Keratinocyte (primary cell): ENCODE data around the gene MYL5. TPM values are rescaled to one million over a fixed set of nuclear protein-coding genes. Genes with fewer than 3 reads are reported as not detected.

ENCODE experiments used
- DNase-seq: peaks from one replicate; pipeline ENCODE4 v3.0.0-alpha.2; 2011; ENCODE audit warnings: low read depth, missing footprints, low spot score
- FAIRE-seq: peaks from 2 replicates; lab custom pipeline; 2011; peaks lifted over from hg19 to GRCh38; lab: Jason Lieb, UNC
- H2AFZ ChIP-seq: 2 replicates; pipeline ENCODE4 v1.6.0; 2012; ENCODE audit warnings: low read length, control low read depth, inconsistent platforms; ENCODE audit not compliant: control insufficient read depth
- H3K27ac ChIP-seq: 2 replicates; pipeline ENCODE4 v1.5.1; 2011; ENCODE audit warnings: low read length; ENCODE audit not compliant: control insufficient read depth, insufficient read depth
- H3K27me3 ChIP-seq: 3 replicates; pipeline ENCODE4 v1.6.0; 2011; ENCODE audit warnings: low read length; ENCODE audit not compliant: control insufficient read depth, insufficient read depth; ENCODE audit errors: extremely low read depth
- H3K36me3 ChIP-seq, 2 experiments: 2 replicates in 1 of 2; 3 replicates in 1 of 2; pipeline ENCODE4 v1.5.1; 2011; ENCODE audit warnings: low read length in 2 of 2, mild to moderate bottlenecking in 1 of 2; ENCODE audit not compliant: control insufficient read depth in 2 of 2, insufficient read depth in 2 of 2; ENCODE audit errors: extremely low read depth in 1 of 2
- H3K4me1 ChIP-seq: 3 replicates; pipeline ENCODE4 v1.5.1; 2011; ENCODE audit warnings: low read length; ENCODE audit not compliant: control insufficient read depth, insufficient read depth; ENCODE audit errors: extremely low read depth
- H3K4me2 ChIP-seq: 3 replicates; pipeline ENCODE4 v1.6.0; 2011; ENCODE audit warnings: low read depth, low read length; ENCODE audit not compliant: control insufficient read depth, insufficient read depth; ENCODE audit errors: extremely low read depth
- H3K4me3 ChIP-seq, 3 experiments: fragments of 200-600 bp in 1 of 3; sonication (generic) in 1 of 3; 2 replicates in 2 of 3; 3 replicates in 1 of 3; pipeline ENCODE4 v1.5.1; 2011 to 2016; ENCODE audit warnings: low read length in 3 of 3, mild to moderate bottlenecking in 3 of 3, control low read depth in 2 of 3, inconsistent platforms in 1 of 3, low read depth in 1 of 3, mixed read lengths in 1 of 3, mixed run types in 1 of 3, moderate library complexity in 1 of 3; ENCODE audit not compliant: control insufficient read depth in 2 of 3, insufficient read depth in 2 of 3; ENCODE audit errors: extremely low read depth in 1 of 3
- H3K79me2 ChIP-seq: 2 replicates; pipeline ENCODE4 v1.6.0; 2012; ENCODE audit warnings: low read length; ENCODE audit not compliant: control insufficient read depth, insufficient read depth
- H3K9ac ChIP-seq: 3 replicates; pipeline ENCODE4 v1.6.0; 2011; ENCODE audit warnings: low read length; ENCODE audit not compliant: control insufficient read depth, insufficient read depth; ENCODE audit errors: extremely low read depth
- H3K9me1 ChIP-seq: 3 replicates; pipeline ENCODE4 v1.6.0; 2011; ENCODE audit warnings: low read length; ENCODE audit not compliant: control insufficient read depth, insufficient read depth; ENCODE audit errors: extremely low read depth
- H3K9me3 ChIP-seq: 2 replicates; pipeline ENCODE4 v1.5.1; 2012; ENCODE audit warnings: low read depth, low read length; ENCODE audit not compliant: control insufficient read depth
- H4K20me1 ChIP-seq: 3 replicates; pipeline ENCODE4 v1.6.0; 2011; ENCODE audit warnings: low read length; ENCODE audit not compliant: control insufficient read depth, insufficient read depth; ENCODE audit errors: extremely low read depth
- CTCF ChIP-seq, 3 experiments: IDR thresholded peaks in 1 of 3; conservative IDR thresholded peaks in 1 of 3; optimal IDR thresholded peaks in 1 of 3; 2 replicates in 2 of 3; 3 replicates in 1 of 3; pipeline versions ENCODE3 to v1.5.1; 2011; ENCODE audit warnings: low read length in 3 of 3, mild to moderate bottlenecking in 3 of 3, moderate library complexity in 2 of 3, control low read depth in 1 of 3, inconsistent platforms in 1 of 3; ENCODE audit not compliant: insufficient read depth in 2 of 3; ENCODE audit errors: extremely low read depth in 1 of 3
- EZH2 ChIP-seq: IDR thresholded peaks from one replicate; pipeline ENCODE4 v1.6.1; 2012; ENCODE audit warnings: inconsistent platforms, mild to moderate bottlenecking, low read length, moderate library complexity
- dilution Hi-C: fragments of 300-500 bp; cut with MboI; formaldehyde crosslinking; loops from one replicate; pipeline ENCODE4 v1.7.0; 2020; ENCODE audit warnings: low sequenced_read_pairs; ENCODE audit not compliant: extremely low pct_ligation_motif_present
- polyA plus RNA-seq, 5 experiments: library from polyadenylated mRNA; depleted of rRNA in 3 of 5; stranded (reverse) in 3 of 5; stranded (forward) in 1 of 5; unstranded in 1 of 5; fragments of >200 nt; gene quantifications; 1 replicate in 1 of 5; 2 replicates in 3 of 5; 3 replicates in 1 of 5; pipeline versions ENCODE4 v1.2.1 to v1.2.3, GENCODE V29; 2011 to 2012; ENCODE audit warnings: missing spikeins in 2 of 5, low read depth in 1 of 5, low replicate concordance in 1 of 5

MYL5 gene
- polyA plus RNA-seq, 1 donor (not counting 4 experiments of a cell fraction or from before 2014, with no cell fraction given): 8.0 TPM

- Histone ChIP-seq H3K27ac (no peak overlapping the region), H2AFZ (no peak overlapping the region), H3K79me2 (peaks cover 67% of the 10 kb centered on the region), H3K9ac (no peak overlapping the region), H3K4me1 (peaks cover 14% of the 10 kb centered on the region), H3K36me3 (peaks cover 4 to 10% of the 10 kb centered on the region in 2 experiments), H3K4me2 (no peak overlapping the region), H3K9me1 (peaks cover 2% of the 10 kb centered on the region), H4K20me1 (peaks cover 9% of the 10 kb centered on the region), H3K27me3 (no peaks in the 10 kb centered on the region), H3K9me3 (no peaks in the 10 kb centered on the region), H3K4me3 (no peak overlapping the region)
- TF ChIP-seq EZH2 (no peak), CTCF (optimal IDR thresholded peaks at IDR 0.05 in 1 of 3, IDR thresholded peaks at IDR 0.05 in 1 of 3, conservative IDR thresholded peaks at IDR 0.05 in 1 of 3; ENCODE audit: extremely low read depth in 1 of 3, insufficient read depth in 2 of 3, low read length in 3 of 3) (no peak)
- dilution Hi-C loops: no loop called here
- no peak for DNase-seq
- FAIRE-seq: no peak
Measured at GRCh38 chr4:725391-726234, 51.3 kb downstream of the MYL5 start.

- FAIRE-seq (no peak), DNase-seq (no peak)
- dilution Hi-C loops: no loop called here
- H3K4me2 ChIP-seq: no peak overlapping the region
- no peak for TF ChIP-seq CTCF (optimal IDR thresholded peaks at IDR 0.05 in 1 of 3, IDR thresholded peaks at IDR 0.05 in 1 of 3, conservative IDR thresholded peaks at IDR 0.05 in 1 of 3; ENCODE audit: extremely low read depth in 1 of 3, insufficient read depth in 2 of 3, low read length in 3 of 3)
- no peak for TF ChIP-seq EZH2
- H3K4me3 ChIP-seq: no peak overlapping the region
- H3K36me3 ChIP-seq: peaks cover 4 to 16% of the 10 kb centered on the region in 2 experiments
- H3K9ac ChIP-seq: no peak overlapping the region
- H3K79me2 ChIP-seq: peaks cover 67% of the 10 kb centered on the region
- H3K27me3 ChIP-seq: no peaks in the 10 kb centered on the region
- peaks cover 7% of the 10 kb centered on the region for H3K4me1 ChIP-seq
- no peak overlapping the region for H2AFZ ChIP-seq
- H4K20me1 ChIP-seq: peaks cover 5% of the 10 kb centered on the region
- no peaks in the 10 kb centered on the region for H3K9me3 ChIP-seq
- H3K9me1 ChIP-seq: peaks cover 2% of the 10 kb centered on the region
- no peak overlapping the region for H3K27ac ChIP-seq
Measured at GRCh38 chr4:726235-726787, 52.0 kb downstream of the MYL5 start.
